HepG2 (cell line): ENCODE measurements around the gene CPNE5. TPM values are rescaled to one million over a fixed set of nuclear protein-coding genes. Genes with fewer than 3 reads are reported as not detected.

Experiments used
- ATAC-seq: fragments of 200-7000 bp; cut with Tn5 transposase; 3 replicates; pipeline ENCODE4 v1.9.1; 2020; ENCODE audit warnings: mild to moderate bottlenecking, moderate library complexity
- BruUV-seq: library from RNA; stranded (reverse); fragments of 400-500 nt; replicated peaks from 2 replicates; lab custom pipeline; 2021; lab: Mats Ljungman, UMichigan
- CTCF ChIA-PET: fragments of 300-600 bp; formaldehyde crosslinking; extraction: SDS; loops from one replicate; lab custom pipeline; 2021; ENCODE audit warnings: low total read pairs, inconsistent platforms, low intra/inter-chr PET ratio; lab: Yijun Ruan, JAX
- POLR2A ChIA-PET: fragments of 350-600 bp; sonication (Branson Sonifier 250); formaldehyde crosslinking; loops from one replicate; lab custom pipeline; 2020; ENCODE audit warnings: antibody characterized with exemption, inconsistent platforms; lab: Yijun Ruan, JAX
- DNase-seq: peaks from one replicate; pipeline ENCODE4 v3.0.0-alpha.2; 2015; ENCODE audit warnings: low spot score
- FAIRE-seq: peaks from 3 replicates; lab custom pipeline; 2011; peaks lifted over from hg19 to GRCh38; lab: Jason Lieb, UNC
- H2AFZ ChIP-seq: one replicate; pipeline ENCODE4 v1.6.1; 2011; ENCODE audit warnings: low read length, inconsistent platforms
- H3K27ac ChIP-seq: fragments of 300-600 bp; 3 replicates; pipeline ENCODE4 v1.8.0; 2011; ENCODE audit warnings: mixed run types, mild to moderate bottlenecking, mixed read lengths, low read length, inconsistent platforms; ENCODE audit not compliant: insufficient read depth; ENCODE audit errors: extremely low read length
- H3K27me3 ChIP-seq, 2 experiments: fragments of 200-600 bp in 1 of 2; 2 replicates in 1 of 2; 3 replicates in 1 of 2; pipeline versions ENCODE4 v1.6.0 to v1.8.0; 2011; ENCODE audit warnings: low read length in 2 of 2, mild to moderate bottlenecking in 2 of 2, moderate library complexity in 2 of 2, inconsistent platforms in 1 of 2; ENCODE audit not compliant: insufficient read depth in 2 of 2, control insufficient read depth in 1 of 2
- H3K36me3 ChIP-seq, 2 experiments: fragments of 200-600 bp in 1 of 2; replicated peaks in 1 of 2; 2 replicates in 1 of 2; 3 replicates in 1 of 2; pipeline versions ENCODE4 v1.5.1 to v1.8.0; 2011; ENCODE audit warnings: low read length in 2 of 2, inconsistent platforms in 1 of 2; ENCODE audit not compliant: insufficient read depth in 2 of 2, control insufficient read depth in 1 of 2
- H3K4me1 ChIP-seq: 2 replicates; pipeline ENCODE4 v1.5.1; 2012; ENCODE audit warnings: low read length, inconsistent platforms; ENCODE audit not compliant: insufficient read depth
- H3K4me2 ChIP-seq: 2 replicates; pipeline ENCODE4 v1.6.0; 2011; ENCODE audit warnings: low read depth, low read length, inconsistent platforms
- H3K4me3 ChIP-seq, 3 experiments: fragments of 200-600 bp in 1 of 3; sonication (generic), shearing (Covaris generic) in 1 of 3; replicated peaks in 1 of 3; 2 replicates each; pipeline ENCODE4 v1.5.1; 2011 to 2016; ENCODE audit warnings: low read length in 3 of 3, inconsistent platforms in 2 of 3, low read depth in 2 of 3, mild to moderate bottlenecking in 2 of 3, control low read depth in 1 of 3, mixed read lengths in 1 of 3; ENCODE audit not compliant: insufficient read depth in 1 of 3
- H3K79me2 ChIP-seq: one replicate; pipeline ENCODE4 v1.6.1; 2011; ENCODE audit warnings: low read length, inconsistent platforms; ENCODE audit not compliant: insufficient read depth
- H3K9ac ChIP-seq: 2 replicates; pipeline ENCODE4 v1.6.0; 2011; ENCODE audit warnings: mild to moderate bottlenecking, low read depth, low read length, inconsistent platforms; ENCODE audit not compliant: insufficient read depth
- H3K9me3 ChIP-seq: 2 replicates; pipeline ENCODE4 v1.5.1; 2012; ENCODE audit warnings: mild to moderate bottlenecking, low read length
- H4K20me1 ChIP-seq: 2 replicates; pipeline ENCODE4 v1.6.0; 2011; ENCODE audit warnings: inconsistent platforms, mild to moderate bottlenecking, low read length, moderate library complexity; ENCODE audit not compliant: insufficient read depth
- KLF12 ChIP-seq: sonication (generic); formaldehyde crosslinking; IDR thresholded peaks from 2 replicates; pipeline ENCODE4 v1.4.0; 2020; ENCODE audit warnings: missing genetic modification reagents, borderline replicate concordance
- MEIS2 ChIP-seq: sonication (generic); formaldehyde crosslinking; IDR thresholded peaks from 2 replicates; pipeline ENCODE4 v1.9.0; 2021; ENCODE audit warnings: mild to moderate bottlenecking, missing genetic modification reagents
- MIER2 ChIP-seq: IDR thresholded peaks from 2 replicates; pipeline ENCODE4 v1.6.1; 2016; ENCODE audit warnings: missing biosample characterization, missing genetic modification reagents
- PTBP1 ChIP-seq: fragments of 200-400 bp; formaldehyde crosslinking; IDR thresholded peaks from 2 replicates; pipeline ENCODE4 v1.6.1; 2018; ENCODE audit warnings: low read length, low read depth; ENCODE audit not compliant: poor library complexity, severe bottlenecking
- RXRA ChIP-seq: sonication (generic); formaldehyde crosslinking; IDR thresholded peaks from 2 replicates; pipeline ENCODE4 v1.5.1; 2020; ENCODE audit warnings: missing genetic modification reagents
- SALL2 ChIP-seq: sonication (generic); formaldehyde crosslinking; IDR thresholded peaks from 2 replicates; pipeline ENCODE4 v1.8.1; 2023; ENCODE audit warnings: mild to moderate bottlenecking, missing genetic modification reagents, inconsistent platforms
- SPEN ChIP-seq: sonication (generic); formaldehyde crosslinking; IDR thresholded peaks from 2 replicates; pipeline ENCODE4 v1.5.1; 2020; ENCODE audit warnings: low read depth, mild to moderate bottlenecking, missing genetic modification reagents
- TBP ChIP-seq: sonication (generic); formaldehyde crosslinking; IDR thresholded peaks from 2 replicates; pipeline ENCODE4 v1.5.0; 2020; ENCODE audit warnings: missing genetic modification reagents
- YEATS4 ChIP-seq: sonication (generic); formaldehyde crosslinking; IDR thresholded peaks from 2 replicates; pipeline ENCODE4 v1.4.0; 2020; ENCODE audit warnings: missing genetic modification reagents, borderline replicate concordance
- ZFAT ChIP-seq: sonication (generic); formaldehyde crosslinking; conservative IDR thresholded peaks from 2 replicates; pipeline ENCODE4 v1.8.1; 2023; ENCODE audit warnings: missing genetic modification reagents, inconsistent platforms
- ZFP36 ChIP-seq: fragments of 150-350 bp; IDR thresholded peaks from 2 replicates; pipeline ENCODE4 v1.6.1; 2018; ENCODE audit warnings: borderline replicate concordance, low read length, low read depth; ENCODE audit not compliant: partially characterized antibody
- ZFP91 ChIP-seq: sonication (generic); formaldehyde crosslinking; IDR thresholded peaks from 2 replicates; pipeline ENCODE4 v1.9.0; 2022; ENCODE audit warnings: missing genetic modification reagents, mild to moderate bottlenecking, borderline replicate concordance
- ZKSCAN8 ChIP-seq: IDR thresholded peaks from 2 replicates; pipeline ENCODE4 v1.6.1; 2016; ENCODE audit warnings: borderline replicate concordance, missing genetic modification reagents, missing compliant biosample characterization
- ZNF713 ChIP-seq: sonication (generic); formaldehyde crosslinking; IDR thresholded peaks from 2 replicates; pipeline ENCODE4 v1.4.0; 2020; ENCODE audit warnings: mild to moderate bottlenecking, missing genetic modification reagents
- ZNF740 ChIP-seq: sonication (generic); formaldehyde crosslinking; IDR thresholded peaks from 2 replicates; pipeline ENCODE4 v1.4.0; 2020; ENCODE audit warnings: missing genetic modification reagents
- WGBS: methylation state at CpG from one replicate; pipeline ENCODE4 v1.1.6; 2017; ENCODE audit warnings: low lambda C conversion rate; 5-methylcytosine and 5-hydroxymethylcytosine counted together
- in situ Hi-C: cut with HindIII; loops from 2 replicates; pipeline ENCODE4 v1.10.0; 2017; ENCODE audit warnings: low pct_unique_long_range_greater_than_20kb; ENCODE audit not compliant: extremely low pct_ligation_motif_present
- intact Hi-C: fragments of 100-400 bp; cut with micrococcal nuclease; formaldehyde crosslinking; loops from one replicate; pipeline ENCODE4 v1.10.0; 2022; ENCODE audit not compliant: unreplicated experiment
- polyA plus RNA-seq, 8 experiments: library from polyadenylated mRNA; depleted of rRNA in 3 of 8; stranded (reverse) in 7 of 8; unstranded in 1 of 8; fragments of >200 nt; fragmentation: Illumina TruSeq in 4 of 8; extraction: Trizol in 4 of 8; gene quantifications; 2 replicates each; pipeline versions ENCODE4 v1.2.1 to v1.2.3, GENCODE V29; 2011 to 2016; ENCODE audit warnings: low read depth in 4 of 8, missing spikeins in 1 of 8, mixed read lengths in 1 of 8; ENCODE audit not compliant: insufficient read depth in 1 of 8
- total RNA-seq, 5 experiments: library from RNA; depleted of rRNA; stranded (reverse); fragments of >200 nt; fragmentation: Illumina TruSeq; extraction: Trizol; gene quantifications; 2 replicates each; pipeline ENCODE4 v1.2.3, GENCODE V29; 2016; ENCODE audit warnings: low read depth in 1 of 5

The CPNE5 gene
- total and polyA plus RNA-seq, 2 of the 13 experiments (the other 11 are each of a cell fraction or from before 2014, with no cell fraction given), result 0.16 TPM; not detected in 1

- Histone ChIP-seq H3K9me3 (no peaks in the 10 kb centered on the region), H2AFZ (no peak overlapping the region), H3K4me2 (no peak overlapping the region), H3K9ac (no peak overlapping the region), H3K4me3 (no peak overlapping the region), H4K20me1 (no peaks in the 10 kb centered on the region; the same call in 1 of the 2 replicates), H3K27ac (no peak overlapping the region), H3K79me2 (no peaks in the 10 kb centered on the region), H3K27me3 (peaks cover 2 to 65% of the 10 kb centered on the region in 2 experiments; a peak in 3 of 5 replicates), H3K4me1 (peaks cover 10% of the 10 kb centered on the region; the same call in 1 of the 2 replicates)
- intact Hi-C loops (no loop called here), in situ Hi-C loops (no loop called here)
- CTCF ChIA-PET, result no interaction called here
- 25% methylated on average over 7 of the region's 7 CpGs for WGBS
- no peak for ATAC-seq
- POLR2A ChIA-PET, result interaction anchor here (0.6 kb wide), 1 partner anchor 1093 kb away, joined by 4 read pairs; no protein-coding TSS in a partner anchor
- TF ChIP-seq ZNF713 (CRISPR knock-in tag), result no peak
- no peak for TF ChIP-seq ZKSCAN8 (CRISPR knock-in tag)
- TF ChIP-seq YEATS4 (CRISPR knock-in tag), result no peak
- no peak for TF ChIP-seq MEIS2 (CRISPR knock-in tag)
- TF ChIP-seq TBP (CRISPR knock-in tag), result no peak
- no peak for TF ChIP-seq PTBP1
- no peak for TF ChIP-seq MIER2 (CRISPR knock-in tag)
- no peak for TF ChIP-seq ZFP36
- TF ChIP-seq SPEN (CRISPR knock-in tag), result no peak
- no peak for TF ChIP-seq ZNF740 (CRISPR knock-in tag)
- no peak for TF ChIP-seq KLF12
- no peak for TF ChIP-seq ZFP91 (CRISPR knock-in tag)
- no peak for TF ChIP-seq SALL2 (CRISPR knock-in tag)
- TF ChIP-seq RXRA (CRISPR knock-in tag), result no peak
- TF ChIP-seq ZFAT (CRISPR knock-in tag), result no peak
- TF ChIP-seq, all 625 proteins: peak for 0
- BruUV-seq, result no TSS peak
- FAIRE-seq (no peak), DNase-seq (no peak)
- H3K36me3 ChIP-seq, result no peaks in the 10 kb centered on the region
These were observed 85.4 kb downstream of the CPNE5 start for GRCh38 chr6:36753671-36754405.
